ENCODE data around the gene IL31RA.

- TF ChIP-seq POLR2AphosphoS5 (IDR thresholded peaks at IDR 0.05; ENCODE audit: borderline replicate concordance, low read depth, low read length), result no peak
- no peak for TF ChIP-seq EZH2 (IDR thresholded peaks at IDR 0.05)
- no peak for TF ChIP-seq FOXP2 (optimal IDR thresholded peaks at IDR 0.05; ENCODE audit: control extremely low read depth, extremely low read length, insufficient read depth)
Observed at GRCh38 chr5:55841976-55842375, 9.2 kb upstream of the IL31RA start.

All from SK-N-MC (cell line).